ENCODE data around the gene SELPLG. TPM values are rescaled to one million over a fixed set of nuclear protein-coding genes. Genes with fewer than 3 reads are reported as not detected.
"Not testable (repeated sequence)": the region's sequence is repeated elsewhere in the genome, so short reads cannot be mapped to it uniquely, and the experiment has no call there.

SELPLG gene, protein sequence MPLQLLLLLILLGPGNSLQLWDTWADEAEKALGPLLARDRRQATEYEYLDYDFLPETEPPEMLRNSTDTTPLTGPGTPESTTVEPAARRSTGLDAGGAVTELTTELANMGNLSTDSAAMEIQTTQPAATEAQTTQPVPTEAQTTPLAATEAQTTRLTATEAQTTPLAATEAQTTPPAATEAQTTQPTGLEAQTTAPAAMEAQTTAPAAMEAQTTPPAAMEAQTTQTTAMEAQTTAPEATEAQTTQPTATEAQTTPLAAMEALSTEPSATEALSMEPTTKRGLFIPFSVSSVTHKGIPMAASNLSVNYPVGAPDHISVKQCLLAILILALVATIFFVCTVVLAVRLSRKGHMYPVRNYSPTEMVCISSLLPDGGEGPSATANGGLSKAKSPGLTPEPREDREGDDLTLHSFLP
- 1 to 10 TPM; 3.3 to 4.9 (median 4.0) TPM for polyA plus RNA-seq (ENCODE audit: insufficient read depth in 1 of 5, insufficient read length in 5 of 5, low replicate concordance in 1 of 5)
- long read RNA-seq, donor 1, partial matches to known transcripts: 0 of 3 reads
- long read RNA-seq, donor 1, other reads (novel, unspliced or antisense): 0 of 3 reads
- long read RNA-seq, donor 2, partial matches to known transcripts: 0 of 1 reads
- long read RNA-seq, donor 2, other reads (novel, unspliced or antisense): 0 of 1 reads
- long read RNA-seq, donor 3, partial matches to known transcripts: 0 of 2 reads
- long read RNA-seq, donor 3, other reads (novel, unspliced or antisense): 0 of 2 reads
- long read RNA-seq, donor 4, partial matches to known transcripts: 0 of 4 reads
- long read RNA-seq, donor 4, other reads (novel, unspliced or antisense): 0 of 4 reads
- long read RNA-seq, donor 5, partial matches to known transcripts: 0 of 1 reads
- long read RNA-seq, donor 5, other reads (novel, unspliced or antisense): 0 of 1 reads
- long read RNA-seq, donor 6, partial matches to known transcripts: 0 of 3 reads
- long read RNA-seq, donor 6, other reads (novel, unspliced or antisense): 0 of 3 reads
- long read RNA-seq, donor 7, partial matches to known transcripts: 0 of 2 reads
- long read RNA-seq, donor 7, other reads (novel, unspliced or antisense): 0 of 2 reads
- long read RNA-seq, donor 8, transcript SELPLG-203 (2 exons, 2,256 nt): major isoform, 5 of 5 reads
- long read RNA-seq, donor 8, partial matches to known transcripts: 0 of 5 reads
- long read RNA-seq, donor 8, other reads (novel, unspliced or antisense): 0 of 5 reads

DNA sequence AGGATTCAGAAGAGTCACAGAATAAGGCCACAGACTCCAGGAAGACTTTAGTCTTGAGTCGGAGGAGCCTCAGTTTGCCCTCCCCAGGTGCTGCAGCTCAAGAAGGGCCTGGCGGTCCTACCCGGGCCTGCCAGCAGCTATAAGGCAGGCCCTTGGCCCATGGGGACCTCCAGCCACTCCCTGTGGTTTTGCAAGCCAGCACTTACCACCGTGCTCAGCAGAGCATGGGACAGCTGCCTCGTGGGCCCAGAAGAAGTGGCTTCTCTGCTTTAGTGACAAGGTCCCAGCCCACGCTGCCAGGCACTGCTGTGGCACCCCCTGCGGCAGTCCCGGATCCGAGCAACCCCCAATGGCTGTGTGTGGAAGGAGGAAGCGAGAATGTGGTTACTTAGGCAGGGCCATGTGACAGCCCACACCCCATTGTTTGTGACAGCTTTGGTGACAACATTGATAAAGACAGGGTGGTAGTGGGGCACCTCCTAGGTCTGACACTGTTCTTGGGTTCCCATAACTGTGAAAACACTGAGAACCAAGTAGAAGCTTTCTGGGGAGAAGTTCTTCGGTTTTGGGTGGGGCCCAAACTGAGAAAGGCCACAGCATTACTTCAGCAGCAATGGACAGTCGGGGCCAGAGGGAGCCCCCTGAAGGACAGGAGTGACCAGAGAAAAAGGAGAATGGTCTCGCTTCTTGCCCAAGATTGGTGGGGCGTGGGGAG is at the start of gene SELPLG:
Gene SELPLG, minus strand, starts transcription at position 361 of the 715 bp plus-strand sequence. CDS start 9,587 bp downstream, outside the sequence.
- DNase-seq: no peak

DNA sequence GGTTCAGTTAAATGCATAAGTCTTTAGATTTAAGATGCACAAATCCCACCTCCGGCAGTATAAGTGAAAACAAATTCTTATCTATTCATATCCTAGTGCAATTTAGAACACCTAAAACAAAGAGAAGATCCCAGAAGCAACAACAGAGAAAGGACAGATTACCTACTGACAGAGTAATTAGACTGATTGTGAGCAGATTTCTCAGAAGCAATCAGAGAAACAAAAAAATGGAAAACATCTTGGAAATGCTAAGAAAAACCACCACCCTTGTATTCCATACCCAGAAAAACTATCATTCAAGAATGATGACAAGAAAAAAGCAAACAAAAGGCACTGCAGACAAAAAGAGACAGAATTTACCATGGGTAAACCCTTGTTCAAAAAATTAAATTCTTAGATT is 47.6 kb upstream of the SELPLG start:
- DNase-seq: no peak

DNA sequence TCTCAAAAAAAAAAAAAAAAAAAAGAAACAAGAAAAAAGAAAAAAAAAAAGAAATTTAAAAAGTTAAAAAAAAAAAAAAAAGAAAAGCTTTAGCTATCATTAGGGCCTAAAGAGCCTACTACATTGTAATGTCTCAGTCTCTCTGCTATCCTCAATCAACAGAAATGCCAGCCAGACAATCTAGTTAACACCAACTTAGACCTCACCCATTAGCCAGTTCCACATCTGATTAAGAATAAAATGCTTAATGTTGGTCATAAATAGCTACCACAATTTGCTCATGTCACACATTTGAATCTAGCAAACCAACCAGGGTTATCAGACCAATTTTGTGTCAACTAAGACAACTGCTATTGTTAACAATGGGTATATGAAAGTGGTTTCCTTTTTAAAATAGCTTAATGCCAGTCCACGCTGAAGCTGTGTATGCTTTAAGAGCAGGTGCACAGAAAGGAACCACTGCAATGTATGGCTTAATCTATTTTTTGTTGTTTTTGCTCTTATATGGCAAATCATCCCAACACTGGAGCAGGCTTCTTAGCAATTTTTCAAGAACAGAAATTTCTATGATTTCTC is 45.5 kb upstream of the SELPLG start:
- no peak for DNase-seq

DNA sequence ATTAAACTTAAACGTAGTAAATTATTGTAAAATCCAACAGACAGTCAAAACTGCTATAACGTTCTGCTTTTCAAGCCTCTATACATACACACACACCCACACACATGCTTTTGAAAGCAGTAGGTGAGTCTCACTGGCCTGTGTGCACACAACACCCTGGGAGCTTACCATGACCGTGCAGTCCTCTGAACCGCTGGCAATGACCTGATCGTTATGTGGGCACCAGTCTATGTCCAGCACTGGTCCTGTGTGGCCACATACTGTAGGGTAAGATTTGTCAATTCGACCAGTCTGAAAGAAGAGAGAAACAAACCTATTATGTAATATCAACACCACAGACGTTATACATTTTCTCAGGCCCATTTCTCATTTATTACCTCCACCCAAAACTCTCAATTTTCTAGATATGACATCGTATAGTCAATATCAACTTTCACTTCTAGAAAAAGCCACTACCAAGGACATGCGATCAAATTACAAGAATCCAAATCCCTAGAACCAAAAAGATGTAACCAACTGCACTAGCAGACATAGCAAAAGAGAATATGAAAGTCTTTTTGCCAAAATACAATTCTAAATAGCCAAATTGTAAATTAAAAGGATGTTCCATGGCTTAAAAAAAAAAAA is 44.5 kb upstream of the SELPLG start:
- no peak for DNase-seq

DNA sequence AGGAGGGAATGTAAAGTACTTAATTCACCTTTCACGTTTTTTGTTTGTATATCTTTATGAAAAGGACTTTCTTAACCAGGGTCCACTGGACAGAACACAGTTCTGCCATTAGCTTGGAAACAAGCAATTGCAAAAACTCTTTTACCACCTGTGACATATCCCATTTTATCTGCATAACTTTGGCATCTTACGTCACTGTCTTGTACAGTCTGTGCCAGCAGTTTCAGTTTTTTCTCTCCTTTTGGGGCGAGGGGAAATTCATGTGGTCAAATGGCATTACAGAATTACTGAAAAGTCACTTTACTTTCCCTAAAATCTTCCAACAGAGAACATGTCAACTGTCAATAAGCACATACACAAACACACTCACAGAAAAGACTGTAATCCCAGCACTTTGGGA is 43.7 kb upstream of the SELPLG start:
- DNase-seq: no peak

DNA sequence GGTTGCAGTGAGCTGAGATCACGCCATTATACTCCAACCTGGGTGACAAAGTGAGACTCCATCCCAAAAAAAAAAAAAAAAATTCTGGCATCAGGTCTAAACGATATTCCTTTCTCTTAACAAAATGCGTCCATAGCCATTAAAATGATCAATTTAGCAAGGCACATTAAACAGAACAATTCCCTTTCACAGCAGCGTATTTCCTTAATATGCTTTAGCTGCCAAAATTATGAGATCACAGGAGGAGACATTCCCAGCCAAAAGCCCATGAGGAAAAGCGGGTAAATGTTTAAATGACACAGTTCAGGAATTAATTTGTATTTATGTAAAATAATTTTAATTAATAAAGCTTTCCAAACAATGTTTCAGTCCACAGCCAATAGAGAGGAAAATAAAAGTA is 43.0 kb upstream of the SELPLG start:
- DNase-seq: no peak

DNA sequence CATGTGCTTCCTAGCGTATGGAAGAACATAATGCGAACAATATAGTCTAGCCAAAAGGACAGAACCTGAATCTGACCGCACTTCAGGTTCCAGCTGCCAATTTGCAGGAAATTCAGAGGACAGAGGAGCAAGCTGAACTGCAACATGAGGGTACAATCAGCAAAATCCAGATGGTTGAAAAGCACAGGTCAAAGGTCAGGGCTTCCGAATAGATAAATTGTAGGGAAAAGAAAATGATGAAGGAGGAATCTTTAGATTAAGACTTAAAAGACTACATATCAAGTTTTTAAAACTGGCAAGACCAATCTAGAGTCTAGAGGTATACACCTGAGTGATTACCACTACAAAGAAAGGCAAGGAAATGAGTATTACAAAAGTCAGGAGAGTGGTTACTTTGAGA is 42.1 kb upstream of the SELPLG start:
- DNase-seq: no peak

DNA sequence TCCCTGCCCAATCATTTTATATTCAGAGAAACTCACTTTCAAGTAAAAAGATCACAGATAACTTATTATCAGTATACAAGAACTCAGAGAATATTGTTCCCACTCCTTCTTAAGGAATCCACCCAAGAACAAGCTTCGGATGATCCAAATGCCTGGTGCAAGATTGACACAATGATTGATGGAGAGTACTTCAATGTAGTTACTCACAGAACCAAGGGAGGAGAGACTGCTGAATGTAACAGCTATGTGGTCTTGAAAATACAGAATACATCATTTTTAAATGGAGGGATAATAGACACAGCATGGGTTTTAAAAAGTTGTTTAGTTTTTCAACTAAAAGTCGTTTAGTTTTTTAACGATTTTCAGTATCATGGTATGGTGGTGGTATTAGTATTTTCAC is 38.4 kb upstream of the SELPLG start:
- DNase-seq: no peak

DNA sequence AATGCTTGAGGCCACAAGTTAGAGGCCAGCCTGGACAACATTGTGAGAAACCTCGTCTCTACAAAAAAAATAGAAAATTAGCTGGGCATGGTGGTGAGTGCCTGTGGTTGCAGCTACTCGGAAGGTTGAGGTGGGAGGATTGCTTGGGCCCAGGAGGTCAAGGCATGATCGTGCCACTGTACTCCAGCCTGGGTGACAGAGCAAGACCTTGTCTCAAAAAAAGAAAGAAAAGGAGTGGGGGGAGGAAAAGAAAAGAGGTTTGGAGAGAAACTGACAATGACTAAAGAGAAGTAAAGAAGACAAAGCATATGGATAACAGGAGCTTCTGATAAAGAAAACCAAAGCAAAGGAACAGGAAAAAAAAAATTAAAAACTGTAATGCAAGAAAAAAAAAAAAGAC is 37.4 kb upstream of the SELPLG start:
- no peak for DNase-seq

DNA sequence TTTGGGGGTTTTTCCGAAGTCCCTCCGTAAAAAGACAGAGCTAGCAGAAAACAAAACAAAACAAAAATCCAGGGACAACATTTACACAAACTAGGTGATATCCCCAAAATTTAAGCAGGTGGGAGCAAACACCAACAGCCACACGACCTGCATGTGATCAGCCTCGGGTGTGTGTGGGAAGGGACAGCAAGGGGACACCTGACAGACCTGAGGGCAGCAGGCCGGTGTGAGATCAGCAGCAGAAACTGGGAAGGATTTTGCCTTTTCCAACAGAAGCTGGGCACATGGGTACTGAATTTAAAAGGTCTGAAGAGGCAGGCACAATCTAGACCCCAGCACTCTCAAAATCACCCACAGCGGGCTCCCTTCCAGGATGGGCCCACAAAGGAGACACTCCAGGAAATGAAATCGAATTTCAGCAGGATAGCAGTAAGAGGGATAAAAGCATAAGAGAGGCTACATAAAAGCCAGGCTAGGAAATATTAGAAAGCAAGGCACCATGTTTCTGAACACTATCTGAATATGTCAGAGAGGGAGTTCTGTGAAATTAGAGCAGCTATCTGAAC is 36.5 kb upstream of the SELPLG start:
- no peak for DNase-seq

DNA sequence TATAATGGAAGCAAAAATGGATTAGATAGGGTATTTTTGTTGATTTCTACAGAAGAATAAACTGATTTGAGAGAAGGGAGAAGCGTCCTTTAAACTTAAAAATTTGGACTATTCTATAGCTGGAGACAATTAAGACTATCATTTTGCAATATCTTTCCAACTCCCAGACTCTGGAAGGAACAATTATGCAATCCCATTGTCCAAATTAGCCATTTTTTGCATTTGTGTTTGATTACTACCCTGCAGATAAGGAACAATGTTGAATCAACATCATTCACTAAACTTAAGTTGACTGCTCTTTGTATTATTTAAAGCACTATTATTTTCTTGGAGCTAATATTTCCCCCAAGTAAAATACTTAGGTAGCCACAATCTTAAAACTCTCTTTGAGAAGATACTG is 34.8 kb upstream of the SELPLG start:
- no peak for DNase-seq

DNA sequence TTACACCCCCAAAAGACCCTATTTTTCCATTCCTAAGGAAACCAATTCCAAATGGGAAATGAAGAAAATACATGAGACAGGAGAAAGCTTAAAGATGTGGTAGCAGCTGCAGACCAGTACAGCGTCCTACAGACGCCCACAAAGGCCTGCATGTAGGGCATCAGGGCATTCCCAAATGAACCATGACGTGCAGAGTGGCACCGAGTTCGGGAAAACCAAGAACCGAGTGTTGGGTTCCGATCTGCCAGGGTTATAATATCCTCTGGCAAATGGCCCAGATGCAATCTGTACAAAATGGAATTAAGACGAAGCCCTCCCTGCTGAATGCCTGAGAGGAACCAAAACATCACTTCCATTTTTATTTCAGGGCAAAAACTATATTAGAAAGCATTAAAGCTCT is 34.4 kb upstream of the SELPLG start:
- no peak for DNase-seq

DNA sequence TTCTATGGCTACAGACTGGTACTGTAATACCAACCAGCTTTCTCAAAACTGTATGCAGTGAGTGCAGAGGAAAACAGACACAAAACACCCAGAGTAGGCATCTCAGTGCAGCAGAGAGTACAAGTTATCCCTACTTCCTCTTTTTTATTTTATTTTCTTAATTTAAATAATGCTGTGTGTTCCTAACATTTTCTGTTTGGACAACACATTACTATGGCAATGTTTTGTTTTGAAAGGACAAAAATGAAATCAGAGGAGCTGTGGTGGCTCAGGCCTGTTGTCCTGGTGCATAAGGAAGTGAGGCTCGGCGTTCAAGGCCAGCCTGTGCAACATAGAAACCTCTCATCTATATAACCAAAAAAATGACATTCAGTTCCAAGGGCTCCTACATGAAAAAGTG is 33.7 kb upstream of the SELPLG start:
- DNase-seq: no peak

DNA sequence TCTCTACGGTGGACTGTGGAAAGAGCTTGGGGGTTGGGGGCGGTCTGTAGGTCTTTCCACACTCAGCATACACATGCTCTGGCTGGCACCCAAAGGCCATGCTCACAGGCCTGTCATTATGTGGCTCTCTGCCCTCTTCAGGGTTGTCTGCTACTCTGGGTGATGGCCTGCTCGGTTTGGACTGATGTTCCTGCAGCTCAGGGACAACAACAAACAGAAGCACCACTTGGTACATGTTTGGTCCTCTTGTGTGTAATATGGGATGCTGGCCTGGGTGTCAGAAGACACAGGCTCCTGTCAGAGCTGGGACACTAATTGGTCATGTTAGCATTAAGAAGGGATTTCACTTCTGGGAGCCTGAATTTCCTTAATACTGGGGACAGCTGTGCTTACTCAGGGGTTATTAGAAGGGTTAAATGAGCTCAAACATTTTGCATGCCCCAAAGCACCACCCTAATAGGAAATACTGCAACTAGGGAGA is 32.7 kb upstream of the SELPLG start:
- no peak for DNase-seq

DNA sequence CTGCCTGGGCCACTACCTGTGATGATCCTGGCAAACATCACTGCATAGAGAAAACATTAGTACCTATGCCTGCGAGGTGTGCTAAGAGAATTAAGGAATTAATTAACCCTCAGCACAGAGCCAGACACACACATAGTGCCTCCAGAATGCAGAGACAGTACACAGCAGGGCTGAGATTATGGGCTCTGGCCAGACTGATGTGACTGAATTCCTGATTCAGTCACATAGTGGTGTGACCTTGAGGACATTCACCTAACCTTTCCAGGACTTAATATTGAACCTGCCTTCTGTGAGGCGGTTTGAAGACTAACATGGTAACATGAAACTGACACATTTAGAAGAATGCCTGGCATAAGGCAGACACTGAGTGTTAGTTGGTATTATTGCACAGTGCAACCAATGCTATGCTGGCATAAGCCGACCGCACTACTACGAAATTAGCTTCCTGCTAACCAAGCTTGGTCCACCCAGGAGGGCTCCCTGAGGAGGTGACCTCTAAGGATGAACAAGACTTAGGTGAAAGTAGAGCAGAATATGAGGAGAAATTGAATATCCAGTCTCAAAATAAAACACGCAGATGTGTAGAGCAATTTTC is 32.0 kb upstream of the SELPLG start:
- no peak for DNase-seq

DNA sequence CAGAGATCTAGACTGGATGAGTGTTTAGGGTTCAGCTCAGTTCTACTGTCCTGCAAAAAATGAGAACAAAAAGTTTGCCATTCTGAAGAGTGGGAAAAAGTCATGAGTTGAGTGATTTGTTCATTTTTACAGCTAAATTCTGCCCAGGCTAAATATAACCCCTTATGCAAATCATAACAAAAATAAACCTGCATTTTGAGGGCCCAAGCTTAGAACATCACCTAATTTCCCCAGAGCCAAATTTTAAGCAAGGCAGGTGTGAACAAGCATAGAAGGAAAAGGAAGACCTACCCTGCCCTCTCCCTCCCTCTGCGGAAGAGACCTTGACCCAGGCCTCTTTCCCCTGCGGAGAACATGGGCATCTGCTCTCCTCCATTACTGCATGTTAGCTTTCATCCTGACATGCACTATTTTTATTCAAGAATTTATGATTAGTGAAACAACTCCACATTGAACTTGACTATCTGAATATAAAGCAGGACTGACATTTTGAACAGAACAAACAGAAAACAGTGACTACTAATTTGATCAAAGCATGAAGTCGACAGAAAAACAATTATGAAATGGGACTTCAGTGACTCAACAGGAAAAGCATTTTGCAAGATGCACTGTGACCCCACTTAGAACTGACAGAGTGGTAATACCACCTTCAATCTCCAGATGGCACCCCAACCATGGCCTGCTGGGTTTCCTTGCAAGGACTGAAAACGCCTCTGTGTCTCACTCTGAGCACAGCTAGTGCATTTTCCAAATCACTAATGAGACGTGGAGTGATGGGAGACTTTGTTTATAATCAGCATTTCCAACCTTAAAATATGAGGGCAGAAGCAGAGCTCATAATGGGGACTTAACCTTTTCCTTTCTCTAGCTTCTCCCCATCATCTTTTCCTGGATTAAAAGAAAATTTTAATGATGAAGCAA is 30.9 kb upstream of the SELPLG start:
- peak; percentile 86 to 91 for DNase-seq

DNA sequence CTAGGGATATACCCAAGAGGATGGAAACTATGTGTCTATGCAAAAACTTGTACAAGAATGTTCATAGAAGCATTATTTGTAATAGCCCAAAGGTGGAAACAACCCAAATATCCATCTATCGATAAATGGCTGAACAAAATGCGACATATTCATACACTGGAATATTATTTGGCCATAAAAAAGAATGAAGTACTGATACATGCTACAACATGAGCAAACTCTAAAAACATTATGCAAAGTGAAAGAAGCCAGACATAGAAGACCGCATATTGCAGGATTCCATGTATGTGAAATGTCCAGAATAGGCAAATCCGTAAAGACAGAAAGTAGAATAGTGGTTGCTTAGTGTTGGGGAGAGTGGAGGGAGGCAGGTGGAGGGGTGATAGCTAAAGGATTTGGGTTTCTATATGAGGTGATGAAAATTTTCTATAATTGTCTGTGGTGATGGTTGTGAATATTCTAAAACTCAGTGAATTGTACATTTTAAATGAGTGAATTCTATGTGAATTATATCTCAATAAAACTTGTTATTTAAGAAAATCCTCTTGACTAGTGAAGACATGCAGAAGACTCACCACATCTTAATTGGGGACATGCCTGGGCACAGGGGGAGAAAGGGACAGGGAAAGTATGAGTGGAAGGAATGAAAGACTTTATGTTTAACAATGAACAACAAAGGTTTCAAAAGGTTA is 29.8 kb upstream of the SELPLG start:
- DNase-seq: no peak

DNA sequence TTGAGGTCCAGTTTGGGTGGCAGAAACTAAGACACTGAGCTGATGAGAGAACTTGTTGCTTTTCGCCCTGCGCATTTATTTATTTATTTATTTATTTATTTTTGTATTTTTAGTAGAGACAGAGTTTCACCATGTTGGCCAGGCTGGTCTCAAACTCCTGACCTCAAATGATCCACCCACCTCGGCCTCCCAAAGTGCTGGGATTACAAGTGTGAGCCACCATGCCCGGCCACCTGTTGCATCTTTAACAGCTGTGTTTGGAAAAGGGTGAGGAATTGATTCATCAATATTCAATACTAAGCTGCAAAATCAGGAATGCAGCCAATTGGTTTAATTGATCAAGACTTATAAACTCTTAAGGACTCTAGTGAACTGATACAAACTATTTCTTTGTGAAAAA is 24.4 kb upstream of the SELPLG start:
- not testable (repeated sequence) for DNase-seq
